Cerebellar cortex (tissue), 1 donor: ENCODE measurements around the gene SEL1L3.

Experiments used
- DNase-seq: peaks from one replicate; pipeline ENCODE4 v3.0.0-alpha.2; 2015; ENCODE audit warnings: low spot score

SEL1L3 gene

GRCh38 chr4:25749150-25749794, 113.5 kb downstream of the SEL1L3 start:
- no peak for DNase-seq

GRCh38 chr4:25743971-25744370, 118.8 kb downstream of the SEL1L3 start:
- DNase-seq: peak; percentile 62

- no peak for DNase-seq
Observed at GRCh38 chr4:25729564-25729963, 133.2 kb downstream of the SEL1L3 start.

- DNase-seq: no peak
Observed at GRCh38 chr4:25728886-25729285, 133.9 kb downstream of the SEL1L3 start.

- no peak for DNase-seq
Observed at GRCh38 chr4:25727711-25728493, 134.9 kb downstream of the SEL1L3 start.

- no peak for DNase-seq
Observed at GRCh38 chr4:25725870-25726269, 136.9 kb downstream of the SEL1L3 start.

- no peak for DNase-seq
Observed at GRCh38 chr4:25723409-25723808, 139.4 kb downstream of the SEL1L3 start.

GRCh38 chr4:25722964-25723363, 139.8 kb downstream of the SEL1L3 start:
- no peak for DNase-seq

- DNase-seq: no peak
Observed at GRCh38 chr4:25713812-25714211, 149.0 kb downstream of the SEL1L3 start.

GRCh38 chr4:25712611-25713010, 150.2 kb downstream of the SEL1L3 start:
- no peak for DNase-seq

GRCh38 chr4:25710637-25711036, 152.2 kb downstream of the SEL1L3 start:
- DNase-seq: no peak

GRCh38 chr4:25704516-25704915, 158.3 kb downstream of the SEL1L3 start:
- no peak for DNase-seq

- DNase-seq: no peak
Observed at GRCh38 chr4:25703731-25704388, 158.9 kb downstream of the SEL1L3 start.

GRCh38 chr4:25702848-25703247, 159.9 kb downstream of the SEL1L3 start:
- peak; percentile 92 for DNase-seq

GRCh38 chr4:25700661-25701060, 162.1 kb downstream of the SEL1L3 start:
- no peak for DNase-seq

- DNase-seq: no peak
Observed at GRCh38 chr4:25697516-25697915, 165.3 kb downstream of the SEL1L3 start.
